Measurements from ENCODE around the gene TMEM272. TPM values are rescaled to one million over a fixed set of nuclear protein-coding genes. Genes with fewer than 3 reads are reported as not detected.
A peak's percentile ranks its signal among the peaks of the same experiment; 100 is the strongest.

The TMEM272 gene
- total RNA-seq, 8 experiments from 2014 or later, result 0.18 to 0.63 (median 0.29) TPM; not detected in 1

GRCh38 chr13:51845574-51846318 is 769 bp upstream of the TMEM272 start:
- WGBS, 10 experiments, result 19 to 86% (median 67%) methylated on average over 1 to 4 of the region's 5 CpGs; no CpG with 5 or more reads in 4 of the 10 experiments
- H3K27ac ChIP-seq, result no peak overlapping the region
- ATAC-seq (replicated peaks in 6 of 8), result no peak
- H3K4me1 ChIP-seq (replicated peaks in 1 of 2), result peaks cover 0 to 2% of the 10 kb centered on the region in 2 donors
- H3K4me3 ChIP-seq, result no peak overlapping the region
- in situ Hi-C loops (cut with MboI; ENCODE audit: low pct_unique_long_range_greater_than_20kb in 2 of 9, low sequenced_read_pairs in 9 of 9, unreplicated experiment in 9 of 9), result loop anchor here in 1 of 9 experiments (25.0 kb wide), 1 partner anchor 267 kb away; no protein-coding TSS in a partner anchor

GRCh38 chr13:51843529-51843928 is 1.4 kb downstream of the TMEM272 start:
- 40 to 94% (median 62%) methylated on average over 1 to 3 of the region's 3 CpGs; no CpG with 5 or more reads in 1 of the 10 experiments for WGBS, 10 experiments

GRCh38 chr13:51841732-51842131 is 3.2 kb downstream of the TMEM272 start:
- ATAC-seq (replicated peaks in 6 of 8), result no peak
- in situ Hi-C loops (cut with MboI; ENCODE audit: low pct_unique_long_range_greater_than_20kb in 2 of 9, low sequenced_read_pairs in 9 of 9, unreplicated experiment in 9 of 9), result loop anchor here in 1 of 9 experiments (25.0 kb wide), 1 partner anchor 271 kb away; no protein-coding TSS in a partner anchor
- WGBS, 10 experiments, result 43 to 100% (median 88%) methylated on average over 1 to 6 of the region's 6 CpGs

More at GRCh38 chr13:51843529-51843928, 1.4 kb downstream of the TMEM272 start:
- ATAC-seq (replicated peaks in 6 of 8), result no peak
- no peak overlapping the region for H3K4me3 ChIP-seq
- H3K27ac ChIP-seq, result no peak overlapping the region
- in situ Hi-C loops (cut with MboI; ENCODE audit: low pct_unique_long_range_greater_than_20kb in 2 of 9, low sequenced_read_pairs in 9 of 9, unreplicated experiment in 9 of 9), result loop anchor here in 1 of 9 experiments (25.0 kb wide), 1 partner anchor 269 kb away; no protein-coding TSS in a partner anchor
- peaks cover 0 to 2% of the 10 kb centered on the region in 2 donors for H3K4me1 ChIP-seq (replicated peaks in 1 of 2)

GRCh38 chr13:51840917-51841316 is 4.1 kb downstream of the TMEM272 start:
- ATAC-seq (replicated peaks in 6 of 8), result no peak

More at GRCh38 chr13:51841732-51842131, 3.2 kb downstream of the TMEM272 start:
- Histone ChIP-seq H3K4me1 (replicated peaks in 1 of 2) (peaks cover 0 to 2% of the 10 kb centered on the region in 2 donors), H3K27ac (no peak overlapping the region), H3K4me3 (no peak overlapping the region)

GRCh38 chr13:51839711-51840540 is 5.1 kb downstream of the TMEM272 start:
- Histone ChIP-seq H3K27ac (no peak overlapping the region), H3K4me3 (no peak overlapping the region), H3K4me1 (replicated peaks in 1 of 2) (no peaks in the 10 kb centered on the region)
- WGBS, 10 experiments, result 78 to 100% (median 94%) methylated on average over 1 to 8 of the region's 10 CpGs; no CpG with 5 or more reads in 2 of the 10 experiments
- in situ Hi-C loops (cut with MboI; ENCODE audit: low pct_unique_long_range_greater_than_20kb in 2 of 9, low sequenced_read_pairs in 9 of 9, unreplicated experiment in 9 of 9), result loop anchor here in 1 of 9 experiments (25.0 kb wide), 1 partner anchor 272 kb away; no protein-coding TSS in a partner anchor
- no peak for ATAC-seq (replicated peaks in 6 of 8)

More at GRCh38 chr13:51840917-51841316, 4.1 kb downstream of the TMEM272 start:
- Histone ChIP-seq H3K27ac (no peak overlapping the region), H3K4me1 (replicated peaks in 1 of 2) (peaks cover 0 to 2% of the 10 kb centered on the region in 2 donors), H3K4me3 (no peak overlapping the region)
- in situ Hi-C loops (cut with MboI; ENCODE audit: low pct_unique_long_range_greater_than_20kb in 2 of 9, low sequenced_read_pairs in 9 of 9, unreplicated experiment in 9 of 9), result loop anchor here in 1 of 9 experiments (25.0 kb wide), 1 partner anchor 271 kb away; no protein-coding TSS in a partner anchor
- 40 to 100% (median 81%) methylated on average over 1 to 6 of the region's 6 CpGs; no CpG with 5 or more reads in 3 of the 10 experiments for WGBS, 10 experiments

GRCh38 chr13:51838240-51838846 is 6.6 kb downstream of the TMEM272 start:
- in situ Hi-C loops (cut with MboI; ENCODE audit: low pct_unique_long_range_greater_than_20kb in 2 of 9, low sequenced_read_pairs in 9 of 9, unreplicated experiment in 9 of 9), result loop anchor here in 1 of 9 experiments (25.0 kb wide), 1 partner anchor 274 kb away; no protein-coding TSS in a partner anchor
- ATAC-seq (replicated peaks in 6 of 8), result peak in 4 of 8 experiments; percentile 19 to 78 (median 24)
- WGBS, 10 experiments, result 5 to 93% (median 89%) methylated on average over 2 to 6 of the region's 8 CpGs; no CpG with 5 or more reads in 4 of the 10 experiments

DNA sequence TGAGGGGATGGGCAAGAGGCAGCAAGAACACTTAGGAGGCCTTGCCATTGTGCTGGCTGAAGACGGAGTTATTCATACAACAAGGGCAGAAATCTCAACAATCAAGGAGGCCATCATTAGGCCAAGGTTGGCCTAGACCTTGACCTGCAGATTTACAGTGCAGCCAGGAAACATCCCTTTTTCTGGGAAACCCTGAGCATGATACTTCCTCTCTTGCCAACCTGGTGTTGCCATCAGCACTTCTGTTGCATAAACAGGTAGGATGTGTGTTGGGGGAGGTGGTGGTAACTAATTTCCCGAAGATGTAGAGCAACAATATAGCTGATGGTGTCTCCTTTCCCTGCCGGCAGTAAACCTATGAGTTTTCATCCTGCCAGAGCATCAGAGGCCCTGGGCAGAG is 8.0 kb downstream of the TMEM272 start:
- no peak overlapping the region for H3K27ac ChIP-seq
- no peak for ATAC-seq (replicated peaks in 6 of 8)
- in situ Hi-C loops (cut with MboI; ENCODE audit: low pct_unique_long_range_greater_than_20kb in 2 of 9, low sequenced_read_pairs in 9 of 9, unreplicated experiment in 9 of 9), result loop anchor here in 1 of 9 experiments (25.0 kb wide), 1 partner anchor 275 kb away; no protein-coding TSS in a partner anchor
- 25 to 100% (median 85%) methylated on average over 1 to 2 of the region's 3 CpGs; no CpG with 5 or more reads in 2 of the 10 experiments for WGBS, 10 experiments
- H3K4me3 ChIP-seq, result no peak overlapping the region
- no peaks in the 10 kb centered on the region for H3K4me1 ChIP-seq (replicated peaks in 1 of 2)

More at GRCh38 chr13:51838240-51838846, 6.6 kb downstream of the TMEM272 start:
- Histone ChIP-seq H3K4me3 (no peak overlapping the region), H3K27ac (no peak overlapping the region), H3K4me1 (replicated peaks in 1 of 2) (no peaks in the 10 kb centered on the region)

GRCh38 chr13:51834581-51835171 is 10.3 kb downstream of the TMEM272 start:
- no peak overlapping the region for H3K4me3 ChIP-seq
- no peaks in the 10 kb centered on the region for H3K4me1 ChIP-seq (replicated peaks in 1 of 2)
- H3K27ac ChIP-seq, result no peak overlapping the region
- 8 to 100% (median 84%) methylated on average over 1 to 6 of the region's 7 CpGs; no CpG with 5 or more reads in 2 of the 10 experiments for WGBS, 10 experiments
- ATAC-seq (replicated peaks in 6 of 8), result peak in 2 of 8 experiments; percentile 38 to 39
- in situ Hi-C loops (cut with MboI; ENCODE audit: low pct_unique_long_range_greater_than_20kb in 2 of 9, low sequenced_read_pairs in 9 of 9, unreplicated experiment in 9 of 9), result loop anchor here in 1 of 9 experiments (25.0 kb wide), 1 partner anchor 278 kb away; no protein-coding TSS in a partner anchor

DNA sequence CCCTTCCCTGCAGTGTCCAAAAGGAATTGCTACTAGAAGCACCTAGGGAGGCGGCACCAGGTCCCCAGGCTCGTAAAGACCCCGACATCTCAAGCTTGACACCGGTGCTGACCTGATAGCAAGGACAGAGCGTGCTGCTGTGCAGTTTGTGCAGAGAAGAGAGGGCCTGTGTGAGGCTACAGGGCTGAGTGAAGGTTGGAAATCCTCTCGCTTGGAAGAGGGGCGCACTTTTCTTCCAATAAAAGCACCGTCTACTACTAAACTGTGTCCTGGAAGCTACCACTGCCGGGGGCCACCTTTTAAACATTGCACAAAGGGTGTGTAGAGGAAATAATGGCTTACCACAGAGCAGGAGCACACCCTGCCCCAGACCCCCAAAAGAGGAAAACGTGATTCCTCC is 11.0 kb downstream of the TMEM272 start:
- in situ Hi-C loops (cut with MboI; ENCODE audit: low pct_unique_long_range_greater_than_20kb in 2 of 9, low sequenced_read_pairs in 9 of 9, unreplicated experiment in 9 of 9), result loop anchor here in 1 of 9 experiments (25.0 kb wide), 1 partner anchor 278 kb away; no protein-coding TSS in a partner anchor
- no peak overlapping the region for H3K4me3 ChIP-seq
- H3K27ac ChIP-seq, result no peak overlapping the region
- WGBS, 10 experiments, result 20 to 86% (median 79%) methylated on average over 1 to 10 of the region's 10 CpGs; no CpG with 5 or more reads in 2 of the 10 experiments
- H3K4me1 ChIP-seq (replicated peaks in 1 of 2), result no peaks in the 10 kb centered on the region
- ATAC-seq (replicated peaks in 6 of 8), result no peak

DNA sequence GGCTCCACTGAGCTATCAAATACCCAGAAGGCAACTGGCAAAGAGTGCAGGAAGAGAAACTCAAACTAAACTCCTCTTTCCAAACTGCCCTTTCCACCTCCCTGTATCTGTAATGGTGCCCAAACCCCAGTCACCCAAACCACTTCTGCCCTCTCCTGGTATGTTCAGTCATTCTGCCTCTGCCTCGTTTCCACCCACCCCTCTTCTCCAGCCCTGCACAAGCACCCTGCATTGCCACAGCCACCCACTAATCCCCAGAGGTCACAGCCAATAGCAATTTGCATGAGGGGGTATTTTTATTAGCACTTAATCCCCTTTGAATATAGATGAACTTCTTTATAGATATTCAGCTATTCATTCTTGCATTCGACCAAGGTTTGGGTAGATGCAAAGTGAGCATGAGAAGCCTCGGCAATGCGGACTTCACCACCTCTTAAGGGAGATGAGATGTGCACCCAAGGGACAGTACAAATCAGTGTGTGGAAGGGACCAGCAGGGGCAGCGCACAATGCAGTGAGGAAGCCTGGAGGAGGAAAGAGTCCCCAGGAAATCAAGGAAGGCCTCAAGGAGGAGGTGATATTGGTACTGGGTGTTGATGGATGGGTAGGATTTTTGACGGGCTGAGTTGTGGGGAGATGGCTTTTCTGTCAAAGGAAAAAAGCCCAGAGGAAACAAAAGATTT is 12.4 kb downstream of the TMEM272 start:
- Histone ChIP-seq H3K4me3 (no peak overlapping the region), H3K4me1 (replicated peaks in 1 of 2) (no peaks in the 10 kb centered on the region), H3K27ac (no peak overlapping the region)
- ATAC-seq (replicated peaks in 6 of 8), result peak in 4 of 8 experiments; percentile 39 to 90 (median 65)
- in situ Hi-C loops (cut with MboI; ENCODE audit: low pct_unique_long_range_greater_than_20kb in 2 of 9, low sequenced_read_pairs in 9 of 9, unreplicated experiment in 9 of 9), result loop anchor here in 1 of 9 experiments (25.0 kb wide), 1 partner anchor 280 kb away; no protein-coding TSS in a partner anchor
- WGBS, 10 experiments, result 25 to 100% (median 71%) methylated on average over 1 to 5 of the region's 6 CpGs; no CpG with 5 or more reads in 3 of the 10 experiments

GRCh38 chr13:51831519-51831918 is 13.5 kb downstream of the TMEM272 start:
- ATAC-seq (replicated peaks in 6 of 8), result no peak
- in situ Hi-C loops (cut with MboI; ENCODE audit: low pct_unique_long_range_greater_than_20kb in 2 of 9, low sequenced_read_pairs in 9 of 9, unreplicated experiment in 9 of 9), result loop anchor here in 1 of 9 experiments (25.0 kb wide), 1 partner anchor 281 kb away; no protein-coding TSS in a partner anchor
- H3K4me1 ChIP-seq (replicated peaks in 1 of 2), result no peaks in the 10 kb centered on the region
- no peak overlapping the region for H3K27ac ChIP-seq
- WGBS, 10 experiments, result 62 to 93% (median 80%) methylated on average over 1 to 4 of the region's 5 CpGs; no CpG with 5 or more reads in 5 of the 10 experiments
- no peak overlapping the region for H3K4me3 ChIP-seq

Data from motor neuron (in vitro differentiated cells).